GM12865 (cell line): Measurements from ENCODE around the gene ATP5PD.

ENCODE experiments used
- DNase-seq: peaks from one replicate; pipeline ENCODE4 v3.0.0; 2010; ENCODE audit warnings: low read depth
- H3K4me3 ChIP-seq: 2 replicates; pipeline ENCODE4 v1.5.1; 2011; ENCODE audit warnings: mild to moderate bottlenecking, low read depth, low read length, control low read depth
- CTCF ChIP-seq: IDR thresholded peaks from 2 replicates; pipeline ENCODE4 v1.5.1; 2011; ENCODE audit warnings: low read length, control low read depth, low read depth, inconsistent platforms; ENCODE audit not compliant: insufficient read depth; ENCODE audit errors: missing control alignments

ATP5PD gene

GRCh38 chr17:75039238-75039637 is 7.5 kb downstream of the ATP5PD start:
- DNase-seq, result no peak
- H3K4me3 ChIP-seq, result no peak overlapping the region
- TF ChIP-seq CTCF, result no peak

GRCh38 chr17:75036643-75037268 is 10.0 kb downstream of the ATP5PD start:
- no peak for TF ChIP-seq CTCF
- no peak for DNase-seq
- no peak overlapping the region for H3K4me3 ChIP-seq

- DNase-seq, result peak; percentile 95
- TF ChIP-seq CTCF, result no peak
Measured at GRCh38 chr17:75034236-75034908, 12.4 kb downstream of the ATP5PD start.

GRCh38 chr17:75033346-75034235 is 13.2 kb downstream of the ATP5PD start:
- no peak for TF ChIP-seq CTCF
- peak; percentile 90 for DNase-seq
- peak overlapping the region; percentile 73 for H3K4me3 ChIP-seq

More at GRCh38 chr17:75034236-75034908, 12.4 kb downstream of the ATP5PD start:
- peak overlapping the region; percentile 73 for H3K4me3 ChIP-seq

- no peak for TF ChIP-seq CTCF
- no peak for DNase-seq
- peak overlapping the region; percentile 73 for H3K4me3 ChIP-seq
Measured at GRCh38 chr17:75032720-75033280, 14.0 kb downstream of the ATP5PD start.

GRCh38 chr17:75031972-75032719 is 14.6 kb downstream of the ATP5PD start:
- DNase-seq, result no peak
- H3K4me3 ChIP-seq, result peak overlapping the region; percentile 73
- TF ChIP-seq CTCF, result no peak
